HG03097 (cell line): ENCODE results near the gene LAMP5.

Experiments used
- ATAC-seq: cut with Tn5 transposase; IDR thresholded peaks from one replicate; pipeline ENCODE4 v1.9.1; 2021; ENCODE audit not compliant: unreplicated experiment, low FRiP score

Gene LAMP5

DNA sequence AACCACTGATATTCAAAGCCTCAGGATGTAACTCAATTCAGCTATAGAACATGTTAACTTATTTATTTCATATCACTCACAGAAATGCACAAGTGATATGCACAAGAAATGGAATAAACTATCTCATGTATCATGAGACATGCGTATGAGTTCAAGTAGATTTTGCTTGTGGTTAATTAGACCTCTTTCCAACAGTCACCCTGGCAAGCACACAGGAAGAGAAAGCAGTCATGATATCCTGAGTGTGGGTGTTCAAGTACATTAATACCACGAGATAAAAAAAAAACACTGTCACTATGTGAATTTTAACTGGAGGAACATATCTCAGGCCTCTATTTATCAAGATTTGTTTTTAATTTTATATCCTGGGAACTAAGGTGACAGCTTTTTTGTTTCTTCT, 64.2 kb downstream of the LAMP5 start:
- no peak for ATAC-seq
